HEK293 (cell line): ENCODE results near the gene CARD14.

Experiments used
- CTCF ChIA-PET: fragments of 350-600 bp; formaldehyde crosslinking; extraction: SDS; loops from one replicate; lab custom pipeline; 2021; ENCODE audit warnings: antibody characterized with exemption; lab: Yijun Ruan, JAX
- POLR2A ChIA-PET: fragments of 300-600 bp; formaldehyde crosslinking; extraction: SDS; loops from one replicate; lab custom pipeline; 2020; ENCODE audit warnings: antibody characterized with exemption, inconsistent platforms; lab: Yijun Ruan, JAX
- H3K27ac ChIP-seq: fragments of 200-500 bp; sonication (Bioruptor generic); 2 replicates; pipeline ENCODE4 v1.5.1; 2014; ENCODE audit warnings: low read depth, low read length, control low read depth, inconsistent platforms; ENCODE audit errors: extremely low read depth
- H3K36me3 ChIP-seq, 2 experiments: fragments of 200-500 bp in 1 of 2; sonication (Bioruptor generic) in 1 of 2; 1 replicate in 1 of 2; 2 replicates in 1 of 2; pipeline ENCODE4 v1.5.1; 2014 to 2017; ENCODE audit warnings: inconsistent platforms in 2 of 2, low read length in 2 of 2; ENCODE audit not compliant: control insufficient read depth in 2 of 2, insufficient read depth in 1 of 2
- H3K4me1 ChIP-seq: fragments of 200-500 bp; sonication (Bioruptor generic); 2 replicates; pipeline ENCODE4 v1.5.1; 2014; ENCODE audit warnings: mild to moderate bottlenecking, low read length, inconsistent platforms; ENCODE audit not compliant: control insufficient read depth, insufficient read depth
- H3K4me3 ChIP-seq: 2 replicates; pipeline ENCODE4 v1.5.1; 2011; ENCODE audit warnings: low read depth, mild to moderate bottlenecking, control low read depth, low read length, moderate library complexity
- H3K9me3 ChIP-seq: fragments of 200-500 bp; sonication (Bioruptor generic); 2 replicates; pipeline ENCODE4 v1.5.1; 2014; ENCODE audit warnings: low read depth, low read length, inconsistent platforms; ENCODE audit not compliant: control insufficient read depth, insufficient read depth
- AEBP2 ChIP-seq: fragments of 450-650 bp; formaldehyde crosslinking; IDR thresholded peaks from 2 replicates; pipeline ENCODE4 v1.5.1; 2016; ENCODE audit warnings: missing biosample characterization, missing genetic modification characterization, borderline replicate concordance
- KLF1 ChIP-seq: fragments of 450-650 bp; formaldehyde crosslinking; IDR thresholded peaks from 2 replicates; pipeline ENCODE4 v1.5.1; 2016; ENCODE audit warnings: missing biosample characterization, missing genetic modification characterization
- KLF10 ChIP-seq: fragments of 450-650 bp; IDR thresholded peaks from 2 replicates; pipeline ENCODE4 v1.5.1; 2018; ENCODE audit warnings: missing biosample characterization, mild to moderate bottlenecking, missing genetic modification characterization
- PRDM2 ChIP-seq: fragments of 450-650 bp; formaldehyde crosslinking; IDR thresholded peaks from 2 replicates; pipeline ENCODE4 v1.5.1; 2016; ENCODE audit warnings: missing biosample characterization, missing genetic modification characterization, borderline replicate concordance
- ZBTB49 ChIP-seq: fragments of 450-650 bp; formaldehyde crosslinking; IDR thresholded peaks from 2 replicates; pipeline ENCODE4 v1.5.1; 2016; ENCODE audit warnings: missing biosample characterization, missing genetic modification characterization, low read depth
- ZFP69B ChIP-seq: fragments of 450-650 bp; formaldehyde crosslinking; IDR thresholded peaks from 2 replicates; pipeline ENCODE4 v1.5.1; 2016; ENCODE audit warnings: missing biosample characterization, missing genetic modification characterization
- ZNF114 ChIP-seq: fragments of 450-650 bp; formaldehyde crosslinking; IDR thresholded peaks from 2 replicates; pipeline ENCODE4 v1.5.0; 2017; ENCODE audit warnings: missing biosample characterization, missing genetic modification characterization
- ZNF366 ChIP-seq: fragments of 450-650 bp; formaldehyde crosslinking; conservative IDR thresholded peaks from 2 replicates; pipeline ENCODE4 v1.5.1; 2016; ENCODE audit warnings: missing biosample characterization, missing genetic modification characterization
- ZNF37A ChIP-seq: fragments of 450-650 bp; IDR thresholded peaks from 2 replicates; pipeline ENCODE4 v1.5.1; 2018; ENCODE audit warnings: missing biosample characterization, missing genetic modification characterization
- ZNF488 ChIP-seq: fragments of 450-650 bp; formaldehyde crosslinking; IDR thresholded peaks from 2 replicates; pipeline ENCODE4 v1.5.1; 2016; ENCODE audit warnings: missing biosample characterization, missing genetic modification characterization
- ZNF529 ChIP-seq: fragments of 450-650 bp; formaldehyde crosslinking; IDR thresholded peaks from 2 replicates; pipeline ENCODE4 v1.5.1; 2017; ENCODE audit warnings: missing genetic modification characterization, missing biosample characterization; ENCODE audit not compliant: insufficient replicate concordance
- ZNF600 ChIP-seq: fragments of 450-650 bp; formaldehyde crosslinking; IDR thresholded peaks from 2 replicates; pipeline ENCODE4 v1.5.1; 2016; ENCODE audit warnings: missing biosample characterization, missing genetic modification characterization
- ZNF621 ChIP-seq: fragments of 450-650 bp; formaldehyde crosslinking; IDR thresholded peaks from 2 replicates; pipeline ENCODE4 v1.5.1; 2017; ENCODE audit warnings: missing biosample characterization, missing genetic modification characterization
- ZNF639 ChIP-seq: fragments of 450-650 bp; formaldehyde crosslinking; IDR thresholded peaks from 2 replicates; pipeline ENCODE4 v1.5.1; 2016; ENCODE audit warnings: missing biosample characterization, missing genetic modification characterization
- ZNF707 ChIP-seq: fragments of 450-650 bp; formaldehyde crosslinking; IDR thresholded peaks from 2 replicates; pipeline ENCODE4 v1.5.1; 2016; ENCODE audit warnings: missing biosample characterization, missing genetic modification characterization
- ZNF76 ChIP-seq: fragments of 450-650 bp; formaldehyde crosslinking; IDR thresholded peaks from 2 replicates; pipeline ENCODE4; 2016; ENCODE audit warnings: low read depth, missing biosample characterization, missing genetic modification characterization, borderline replicate concordance
- ZNF777 ChIP-seq: fragments of 450-650 bp; formaldehyde crosslinking; IDR thresholded peaks from 2 replicates; pipeline ENCODE4 v1.5.1; 2017; ENCODE audit warnings: missing biosample characterization, missing genetic modification characterization, borderline replicate concordance
- ZNF843 ChIP-seq: fragments of 450-650 bp; formaldehyde crosslinking; IDR thresholded peaks from 2 replicates; pipeline ENCODE4 v1.5.1; 2016; ENCODE audit warnings: missing biosample characterization, missing genetic modification characterization

CARD14 gene

GRCh38 chr17:80126449-80126715 lies 43.4 kb upstream of the CARD14 start:
- Histone ChIP-seq H3K4me1 (no peaks in the 10 kb centered on the region), H3K27ac (no peak overlapping the region), H3K4me3 (no peak overlapping the region), H3K9me3 (no peaks in the 10 kb centered on the region), H3K36me3 (no peaks in the 10 kb centered on the region)
- TF ChIP-seq ZNF529 (tag by site-specific recombination): no peak
- no peak for TF ChIP-seq AEBP2 (tag by site-specific recombination)
- TF ChIP-seq KLF10 (tag by site-specific recombination): no peak
- no peak for TF ChIP-seq ZNF37A (tag by site-specific recombination)
- no peak for TF ChIP-seq ZNF488 (tag by site-specific recombination)
- ChIA-PET POLR2A (no interaction called here), CTCF (interaction anchor here (0.6 to 1.9 kb wide), 2 partner anchors 11 to 13 kb away, joined by 4 to 6 read pairs; no protein-coding TSS in a partner anchor)

GRCh38 chr17:80129006-80129565 lies 40.7 kb upstream of the CARD14 start:
- Histone ChIP-seq H3K36me3 (peaks cover 15 to 19% of the 10 kb centered on the region in 2 experiments), H3K9me3 (no peaks in the 10 kb centered on the region), H3K4me1 (no peaks in the 10 kb centered on the region), H3K27ac (no peak overlapping the region), H3K4me3 (no peak overlapping the region)
- TF ChIP-seq ZNF843 (tag by site-specific recombination) (no peak), ZNF621 (tag by site-specific recombination) (no peak), ZNF114 (tag by site-specific recombination) (no peak), ZFP69B (tag by site-specific recombination) (no peak), ZNF366 (tag by site-specific recombination) (no peak), KLF1 (tag by site-specific recombination) (no peak), ZNF600 (peak; percentile 45; the same call in 1 of the 2 replicates), ZNF777 (tag by site-specific recombination) (no peak), ZNF707 (no peak)
- ChIA-PET POLR2A (no interaction called here), CTCF (interaction anchor here (0.7 to 1.0 kb wide), 2 partner anchors 12 to 121 kb away, joined by 3 to 4 read pairs; no protein-coding TSS in a partner anchor)

GRCh38 chr17:80130992-80131391 lies 38.8 kb upstream of the CARD14 start:
- H3K27ac ChIP-seq: no peak overlapping the region
- ChIA-PET POLR2A (interaction anchor here (2.3 kb wide), 1 partner anchor 29 kb away, joined by 6 read pairs; the partner anchor contains the start of gene GAA), CTCF (interaction anchor here (0.6 to 0.7 kb wide), 2 partner anchors 47 to 389 kb away, joined by 3 read pairs; no protein-coding TSS in a partner anchor)
- no peaks in the 10 kb centered on the region for H3K9me3 ChIP-seq
- TF ChIP-seq PRDM2: no peak
- TF ChIP-seq ZNF76 (tag by site-specific recombination): no peak
- no peak for TF ChIP-seq ZNF639 (tag by site-specific recombination)
- TF ChIP-seq ZBTB49 (tag by site-specific recombination): no peak
- H3K36me3 ChIP-seq: peaks cover 34 to 38% of the 10 kb centered on the region in 2 experiments
- H3K4me1 ChIP-seq: no peaks in the 10 kb centered on the region
- H3K4me3 ChIP-seq: no peak overlapping the region
